ENCODE data around the gene VPS13D.

DNA sequence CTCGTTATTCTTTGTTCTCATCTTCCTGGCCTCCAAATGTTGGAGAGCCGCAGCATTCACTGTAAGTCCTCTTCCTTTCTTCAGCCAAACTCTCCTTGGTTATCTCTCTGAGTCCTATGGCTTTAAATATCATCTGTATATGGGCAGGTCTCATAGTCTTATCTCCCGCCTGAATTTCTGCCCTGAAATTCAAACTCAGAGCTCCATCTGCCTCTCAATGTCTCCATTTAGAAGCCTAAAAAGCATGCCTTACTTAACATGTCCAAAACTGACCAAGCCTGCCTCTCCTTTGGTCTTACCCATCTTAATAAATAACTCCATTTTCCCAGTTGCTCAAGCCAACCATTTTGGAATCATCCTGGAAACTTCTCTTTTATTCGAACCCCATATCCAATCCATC, 307.5 kb downstream of the VPS13D start:
- no peak for TF ChIP-seq ZNF274 (IDR thresholded peaks at IDR 0.05; ENCODE audit: low read depth, low read length)
- no peak for TF ChIP-seq SUZ12 (IDR thresholded peaks at IDR 0.05; ENCODE audit: extremely low read depth, insufficient read depth, insufficient read length)
- no peak for TF ChIP-seq YY1 (IDR thresholded peaks at IDR 0.05; ENCODE audit: insufficient read depth, insufficient read length)

All from NT2/D1 (cell line).